NCI-H146 treated with DMSO at 0.1 percent for 48 hours (cell line): ENCODE measurements around the gene KDM4D.
"Not testable (repeated sequence)": the region's sequence is repeated elsewhere in the genome, so short reads cannot be mapped to it uniquely, and the experiment has no call there.

ENCODE experiments used
- DNase-seq: peaks from one replicate; lab custom pipeline; 2025; ENCODE audit not compliant: unreplicated experiment; lab: John Stamatoyannopoulos, UW

The KDM4D gene

DNA sequence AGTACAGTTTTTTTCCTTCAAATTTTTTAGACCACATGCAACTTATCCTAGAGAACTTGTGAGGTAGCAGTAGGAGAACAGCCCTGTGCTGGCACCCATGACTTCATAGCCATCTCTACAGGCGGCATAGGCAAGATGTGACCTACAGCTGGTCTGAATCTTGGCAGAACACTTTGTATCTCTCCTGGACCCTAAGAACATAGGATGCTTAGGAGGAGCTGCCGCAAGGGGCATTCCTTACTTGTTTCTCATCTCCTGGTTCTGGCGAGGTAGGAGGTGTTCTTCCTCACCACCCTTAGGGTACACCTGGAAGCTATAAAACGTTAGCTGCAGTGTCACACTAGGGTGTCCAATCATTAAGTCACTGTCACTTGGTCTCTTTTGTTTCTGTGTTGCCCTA, 16.5 kb upstream of the KDM4D start:
- no peak for DNase-seq

DNA sequence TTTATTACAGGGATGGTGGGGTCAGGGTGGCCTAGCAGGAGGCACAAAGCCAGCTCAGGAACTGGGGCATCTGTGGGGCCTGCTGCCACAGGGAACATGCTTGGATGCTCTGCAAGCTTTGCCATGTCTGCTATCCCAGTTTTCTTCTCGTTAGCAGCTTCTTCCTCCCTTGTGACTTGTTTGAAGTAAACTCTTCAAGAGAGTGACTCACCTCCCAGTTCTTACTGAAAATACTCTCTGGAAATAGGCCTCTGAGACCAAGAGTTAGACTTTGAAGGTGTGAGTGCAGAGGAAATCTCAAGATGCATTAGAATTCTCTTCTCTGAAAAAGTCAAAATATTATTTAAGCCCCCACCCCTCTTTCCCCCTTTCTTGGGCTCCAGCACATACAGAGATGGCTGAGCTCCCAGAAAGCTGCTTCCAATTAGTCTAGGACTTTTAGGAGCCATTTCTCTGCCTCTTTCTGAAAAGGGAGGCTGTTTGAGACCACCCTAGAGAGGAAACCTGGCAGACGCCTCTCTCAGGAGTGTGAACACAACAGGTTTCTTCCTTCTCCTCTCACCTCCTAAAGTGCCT, 15.3 kb upstream of the KDM4D start:
- no peak for DNase-seq

DNA sequence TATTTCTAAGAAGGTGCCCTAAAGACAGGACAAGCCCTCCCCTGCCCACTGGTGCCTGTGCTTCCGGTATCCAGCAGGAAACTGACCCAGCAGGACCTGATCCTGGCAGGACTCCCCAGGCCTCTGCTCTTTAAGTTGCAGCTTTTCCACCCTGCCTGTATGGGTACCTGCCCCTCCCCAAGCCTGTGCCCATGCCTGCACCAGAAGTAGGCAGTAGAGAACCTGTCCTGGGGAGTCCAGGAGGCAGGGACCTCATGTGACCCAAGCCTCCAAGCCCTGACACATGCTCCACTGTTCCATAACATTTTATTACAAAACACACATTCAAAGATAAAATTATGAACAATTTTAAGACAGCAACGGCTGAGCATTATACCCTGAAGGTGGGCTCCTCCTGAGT, 14.3 kb upstream of the KDM4D start:
- no peak for DNase-seq

DNA sequence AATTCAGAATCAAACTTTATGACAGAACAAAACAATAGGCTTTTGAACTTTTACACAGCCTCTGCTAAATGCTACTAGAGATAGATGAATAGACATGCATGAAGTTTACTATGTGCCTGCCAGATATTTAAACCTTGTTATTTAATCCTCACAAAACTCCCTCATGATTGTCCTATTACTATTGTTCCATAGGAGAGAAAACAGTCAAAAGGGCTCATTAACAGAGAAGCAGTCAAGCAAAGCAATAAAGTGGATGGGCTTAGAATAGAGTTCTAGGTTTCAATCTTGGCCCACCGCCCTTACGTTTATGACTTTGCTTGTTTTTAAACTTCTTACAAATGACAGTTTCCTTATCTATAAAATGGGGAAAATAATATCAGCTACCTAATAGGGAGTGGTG, 13.0 kb upstream of the KDM4D start:
- no peak for DNase-seq

DNA sequence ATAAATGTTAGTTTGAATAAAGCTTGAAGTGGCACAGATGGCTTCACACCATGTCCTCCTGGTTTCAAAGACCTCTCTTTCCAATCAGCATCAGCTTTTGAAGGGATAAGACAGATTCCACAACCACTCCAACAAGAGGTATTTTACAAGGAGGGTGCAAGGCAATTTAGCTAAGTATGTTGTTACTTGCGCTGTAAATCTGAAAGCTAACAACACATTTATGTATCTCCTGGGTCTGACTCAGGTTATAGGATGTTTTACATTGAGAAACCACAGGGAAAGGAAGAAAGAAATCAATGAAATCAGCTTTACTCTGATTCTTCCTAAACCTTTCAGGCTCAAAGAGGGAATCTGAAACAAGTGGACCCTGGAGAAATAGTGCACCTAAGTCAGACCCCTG, 12.3 kb upstream of the KDM4D start:
- no peak for DNase-seq

DNA sequence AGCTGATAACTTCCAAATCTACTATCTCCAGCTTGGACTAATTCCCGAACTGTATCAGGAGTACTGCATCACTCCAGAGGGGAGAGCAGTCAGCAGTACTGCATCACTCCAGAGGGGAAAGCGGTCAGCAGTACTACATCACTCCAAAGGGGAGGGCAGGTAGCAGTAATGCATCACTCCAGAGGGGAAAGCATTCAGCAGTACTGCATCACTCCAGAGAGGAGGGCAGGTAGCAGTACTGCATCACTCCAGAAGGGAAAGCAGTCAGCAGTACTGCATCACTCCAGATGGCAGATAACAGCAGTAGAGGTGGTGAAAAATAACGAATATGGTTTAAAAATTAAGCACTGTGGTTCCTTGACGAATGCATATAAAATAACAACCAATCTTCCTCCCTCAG, 8.6 kb upstream of the KDM4D start:
- no peak for DNase-seq

DNA sequence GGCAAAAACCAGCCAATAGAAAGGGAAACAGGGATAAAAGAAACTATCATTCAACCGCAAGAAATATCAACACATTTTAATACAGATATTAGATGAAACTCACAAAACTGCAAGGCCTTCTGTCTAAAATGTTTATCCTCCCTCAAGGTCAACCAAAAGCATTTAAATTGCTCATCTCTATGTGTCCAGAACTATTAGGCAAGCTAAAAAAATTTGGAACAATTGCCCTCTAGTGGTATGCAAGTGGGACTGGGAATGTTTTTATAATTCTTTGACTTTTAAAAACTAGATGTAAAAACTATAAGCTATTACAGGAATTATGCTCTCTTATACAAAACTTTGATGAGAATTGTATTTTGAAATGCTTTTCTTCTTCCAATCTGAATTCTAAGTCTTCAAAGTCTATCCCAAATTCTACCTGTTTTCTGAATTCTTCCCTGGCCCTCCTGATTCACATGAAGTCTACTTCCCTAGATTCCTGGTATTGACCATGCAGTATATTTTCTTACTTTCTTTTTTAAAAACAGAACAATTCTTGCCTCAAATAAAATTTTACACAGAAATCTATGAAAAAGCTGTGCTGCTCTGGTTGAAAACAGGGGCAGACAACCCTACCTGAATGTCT, 5.1 kb upstream of the KDM4D start:
- no peak for DNase-seq

DNA sequence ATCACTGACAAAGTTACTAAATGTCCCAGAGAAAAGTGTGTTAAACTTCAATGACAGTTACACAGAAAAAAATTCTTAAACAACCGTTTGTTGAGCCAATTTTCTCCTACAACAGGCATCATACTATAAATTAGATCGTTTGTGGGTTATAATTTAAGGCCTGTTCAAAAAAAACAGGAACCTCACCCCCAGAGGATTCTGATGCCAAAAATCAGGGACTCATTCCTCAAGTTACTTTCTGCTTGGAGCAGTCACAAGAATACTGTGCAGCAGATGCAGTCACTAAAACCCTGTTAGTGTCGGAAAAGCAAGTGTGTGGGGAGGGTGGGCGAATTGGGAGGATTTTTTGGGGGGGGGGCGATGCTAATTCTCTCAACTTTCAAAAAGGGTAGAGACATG, 810 bp upstream of the KDM4D start:
- no peak for DNase-seq

DNA sequence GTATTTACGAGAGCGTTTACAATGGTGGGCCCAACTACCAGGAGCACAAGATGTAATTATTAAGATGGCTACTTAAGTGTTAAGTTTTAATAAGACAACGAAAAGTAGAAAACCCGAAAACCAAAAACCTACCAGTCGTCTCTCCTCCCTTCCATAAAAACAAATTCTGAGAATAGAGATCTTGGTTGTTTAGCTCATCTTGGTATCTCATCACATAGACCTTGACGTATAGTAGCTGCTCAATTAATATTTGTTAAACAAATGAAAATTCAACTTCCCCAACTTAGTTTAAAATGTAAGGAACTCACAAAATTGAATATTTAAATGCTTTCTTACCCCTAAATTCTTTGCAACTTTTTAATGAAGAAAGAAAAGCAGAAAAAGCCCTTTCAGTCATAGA, 669 bp downstream of the KDM4D start:
- no peak for DNase-seq

DNA sequence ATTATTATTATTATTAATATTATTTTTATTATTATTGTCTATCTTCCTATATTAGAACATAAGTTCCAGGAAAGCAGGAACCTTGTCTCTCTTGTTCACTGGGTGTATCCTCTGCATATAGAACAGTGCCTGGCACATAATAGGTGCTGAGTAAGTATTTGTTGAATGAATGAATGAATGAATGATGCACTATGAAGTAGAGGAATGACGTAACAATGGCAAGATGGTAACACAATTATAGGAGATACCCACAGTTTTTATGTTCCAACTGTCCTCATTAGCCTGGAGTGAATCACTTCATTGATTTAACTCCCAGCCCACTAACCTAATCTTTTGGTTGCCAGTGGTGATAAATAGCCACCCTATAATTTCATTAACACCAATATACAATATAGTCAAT, 2.1 kb downstream of the KDM4D start:
- no peak for DNase-seq

DNA sequence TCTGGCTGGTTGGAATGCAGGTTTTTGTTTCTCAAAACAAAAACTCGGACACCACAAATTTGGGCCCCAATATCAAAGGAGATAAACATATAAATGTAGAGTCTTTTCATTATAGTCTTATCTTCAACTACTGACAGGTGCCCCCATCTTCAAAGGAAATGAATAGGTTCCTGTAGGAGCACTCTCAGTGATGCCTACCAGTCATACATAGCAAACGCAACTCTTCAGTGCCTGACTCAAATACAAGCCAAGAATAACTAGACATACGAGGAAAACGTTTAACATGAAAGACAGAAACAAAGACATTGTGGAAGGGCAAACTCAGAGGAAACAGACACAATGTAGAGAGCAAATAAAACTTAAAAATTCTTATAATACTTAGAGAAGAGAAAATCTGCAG, 13.9 kb downstream of the KDM4D start:
- no peak for DNase-seq

DNA sequence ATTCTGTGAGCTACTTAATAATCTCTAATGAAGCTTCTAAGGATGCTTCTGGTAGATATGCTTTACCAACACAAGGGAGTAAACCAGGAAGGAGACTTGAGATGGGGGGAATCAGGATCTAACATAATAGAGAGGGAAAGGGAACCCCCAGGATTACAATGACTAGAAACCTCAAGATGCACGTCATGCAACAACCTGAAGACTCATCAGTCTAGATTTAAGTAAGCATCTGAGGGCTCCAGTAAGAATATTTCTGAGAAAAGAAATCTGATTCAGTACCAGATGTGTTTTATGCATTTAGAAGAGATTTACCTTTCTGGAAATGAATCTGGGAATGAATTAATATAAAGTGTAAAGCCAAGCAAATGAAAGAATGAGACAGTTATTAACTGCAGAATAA, 15.2 kb downstream of the KDM4D start:
- no peak for DNase-seq

DNA sequence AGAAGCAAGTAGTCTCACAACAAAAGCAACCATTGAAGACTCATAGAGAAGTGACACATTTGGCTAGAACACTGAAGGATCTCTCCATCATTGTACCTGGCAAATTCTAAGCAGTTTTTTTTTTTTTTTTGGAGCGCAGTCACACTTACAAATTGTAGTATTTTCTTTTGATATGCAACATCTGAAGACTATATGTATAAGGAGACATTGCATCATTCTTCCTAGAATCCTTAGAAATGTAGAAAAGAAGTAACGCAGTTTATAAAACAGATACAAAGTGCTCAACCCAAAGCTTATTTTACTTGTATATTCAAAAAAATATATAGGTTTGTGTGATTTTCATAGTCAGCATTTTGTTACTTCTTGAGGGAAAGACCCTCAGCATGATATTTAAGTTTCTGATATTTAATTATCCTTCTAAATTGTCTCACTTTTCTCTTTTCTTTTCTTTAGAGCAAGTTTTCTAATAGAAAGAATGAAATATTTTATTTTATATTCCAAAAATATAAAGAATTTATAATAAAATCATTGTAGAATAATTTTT, 20.0 kb downstream of the KDM4D start:
- DNase-seq: no peak

DNA sequence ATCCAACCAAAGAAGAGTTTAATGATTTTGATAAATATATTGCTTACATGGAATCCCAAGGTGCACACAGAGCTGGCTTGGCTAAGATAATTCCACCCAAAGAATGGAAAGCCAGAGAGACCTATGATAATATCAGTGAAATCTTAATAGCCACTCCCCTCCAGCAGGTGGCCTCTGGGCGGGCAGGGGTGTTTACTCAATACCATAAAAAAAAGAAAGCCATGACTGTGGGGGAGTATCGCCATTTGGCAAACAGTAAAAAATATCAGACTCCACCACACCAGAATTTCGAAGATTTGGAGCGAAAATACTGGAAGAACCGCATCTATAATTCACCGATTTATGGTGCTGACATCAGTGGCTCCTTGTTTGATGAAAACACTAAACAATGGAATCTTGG, 23.9 kb downstream of the KDM4D start:
- DNase-seq: no peak

DNA sequence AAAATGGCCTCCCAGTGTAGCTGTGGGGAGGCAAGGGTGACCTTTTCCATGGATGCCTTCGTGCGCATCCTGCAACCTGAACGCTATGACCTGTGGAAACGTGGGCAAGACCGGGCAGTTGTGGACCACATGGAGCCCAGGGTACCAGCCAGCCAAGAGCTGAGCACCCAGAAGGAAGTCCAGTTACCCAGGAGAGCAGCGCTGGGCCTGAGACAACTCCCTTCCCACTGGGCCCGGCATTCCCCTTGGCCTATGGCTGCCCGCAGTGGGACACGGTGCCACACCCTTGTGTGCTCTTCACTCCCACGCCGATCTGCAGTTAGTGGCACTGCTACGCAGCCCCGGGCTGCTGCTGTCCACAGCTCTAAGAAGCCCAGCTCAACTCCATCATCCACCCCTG, 24.8 kb downstream of the KDM4D start:
- no peak for DNase-seq

DNA sequence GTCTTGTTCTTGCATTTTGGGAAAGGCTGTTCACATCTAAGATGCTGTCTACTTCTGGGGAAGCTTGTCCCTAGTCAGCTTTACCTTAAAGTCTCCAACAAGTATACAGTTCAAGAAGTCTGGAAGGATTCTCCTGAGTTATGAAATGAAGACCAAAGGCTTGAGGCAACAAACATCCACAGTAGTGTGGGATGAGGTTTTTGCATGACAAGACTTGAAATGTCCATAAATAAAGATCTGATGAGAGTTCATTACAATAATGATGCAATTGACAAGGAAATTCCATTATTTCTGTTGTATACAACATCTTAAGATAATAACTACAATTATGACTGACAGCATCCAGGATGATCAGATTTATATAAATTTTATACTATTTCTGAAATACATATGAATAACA, 30.2 kb downstream of the KDM4D start:
- DNase-seq: no peak

DNA sequence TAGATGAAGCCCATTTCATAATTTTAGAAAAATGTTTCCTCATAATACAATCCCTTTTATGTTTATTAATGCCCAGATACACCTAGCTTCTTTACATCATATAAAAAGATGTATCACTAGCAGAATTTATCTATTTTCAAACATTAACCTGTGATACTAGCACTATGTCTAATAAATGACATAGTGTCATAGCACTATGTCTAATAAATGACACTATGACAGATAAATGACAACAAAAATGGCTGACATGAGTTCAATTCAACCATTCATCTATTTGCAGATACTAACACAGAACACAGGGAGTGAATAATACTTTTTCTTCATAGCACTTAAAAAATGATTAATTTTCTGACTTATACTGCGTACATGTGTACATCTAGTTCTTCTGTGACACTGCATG, 32.1 kb downstream of the KDM4D start:
- DNase-seq: no peak

DNA sequence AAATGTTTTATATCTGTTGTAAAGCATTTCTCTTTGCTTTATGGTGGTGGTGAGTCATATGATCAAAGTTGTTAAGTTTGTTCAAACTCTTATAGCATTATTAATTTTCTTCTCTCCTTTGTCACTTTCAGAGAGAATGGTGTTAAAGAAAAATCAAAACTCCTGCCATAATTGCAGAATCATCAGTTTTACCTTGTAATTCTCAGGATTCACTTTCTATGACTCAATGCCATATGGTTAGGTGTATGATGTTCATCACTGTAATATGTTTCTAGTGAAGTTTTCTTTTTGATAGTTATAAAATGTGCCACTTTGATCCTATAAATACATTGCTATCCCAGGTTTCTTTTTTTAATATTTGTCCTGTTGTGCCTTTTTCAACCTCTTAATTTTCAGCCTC, 37.9 kb downstream of the KDM4D start:
- no peak for DNase-seq

DNA sequence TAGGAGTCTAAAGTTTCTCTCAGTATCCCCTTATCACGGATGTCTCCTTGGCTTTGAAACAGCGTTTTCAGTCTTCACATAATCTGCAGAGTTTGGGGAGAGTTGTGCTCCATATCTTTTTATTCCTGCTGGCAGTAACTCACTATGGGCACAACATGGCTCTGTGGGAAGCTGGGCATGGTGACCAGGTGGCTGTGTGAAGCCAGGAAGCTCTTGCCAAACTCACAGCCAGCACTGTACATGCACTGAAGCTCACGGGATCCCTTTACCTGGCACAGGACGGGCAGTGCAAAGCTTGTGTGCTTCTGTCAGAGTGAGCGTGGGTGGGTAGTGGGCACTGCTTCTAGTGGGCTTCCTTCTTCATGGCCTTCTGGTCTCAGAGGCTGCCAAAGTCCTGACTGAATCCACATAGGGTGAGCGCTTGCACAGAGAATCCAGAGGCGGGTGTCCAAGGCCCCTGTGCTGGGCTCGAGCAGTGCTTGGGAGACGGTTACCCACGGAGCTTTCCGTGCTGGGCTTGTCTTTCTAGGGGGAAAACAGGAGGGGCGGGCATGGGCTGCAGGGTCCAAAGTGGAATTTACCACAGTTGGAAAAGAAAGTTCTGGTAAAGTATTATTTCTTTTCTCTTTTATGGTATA, 40.8 kb downstream of the KDM4D start:
- no peak for DNase-seq

DNA sequence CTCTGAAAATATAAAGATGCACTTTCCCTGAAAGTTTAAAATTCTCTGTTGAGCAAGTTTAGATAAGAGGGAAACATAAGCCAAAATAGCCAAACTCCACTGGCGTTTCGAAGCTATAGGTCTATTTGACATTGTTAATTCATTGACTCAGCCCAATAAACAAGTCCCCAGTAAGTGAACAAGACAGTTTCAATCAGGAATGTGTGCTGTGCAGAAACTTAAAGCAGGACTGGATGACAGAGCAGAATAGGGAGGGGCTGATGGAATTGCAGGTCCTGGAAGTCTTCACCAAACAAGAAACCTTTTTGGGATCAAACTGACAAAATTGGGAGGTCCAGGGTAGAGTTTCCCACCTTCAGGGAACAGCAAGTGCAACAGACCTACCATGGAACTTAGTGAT, 42.6 kb downstream of the KDM4D start:
- DNase-seq: no peak

DNA sequence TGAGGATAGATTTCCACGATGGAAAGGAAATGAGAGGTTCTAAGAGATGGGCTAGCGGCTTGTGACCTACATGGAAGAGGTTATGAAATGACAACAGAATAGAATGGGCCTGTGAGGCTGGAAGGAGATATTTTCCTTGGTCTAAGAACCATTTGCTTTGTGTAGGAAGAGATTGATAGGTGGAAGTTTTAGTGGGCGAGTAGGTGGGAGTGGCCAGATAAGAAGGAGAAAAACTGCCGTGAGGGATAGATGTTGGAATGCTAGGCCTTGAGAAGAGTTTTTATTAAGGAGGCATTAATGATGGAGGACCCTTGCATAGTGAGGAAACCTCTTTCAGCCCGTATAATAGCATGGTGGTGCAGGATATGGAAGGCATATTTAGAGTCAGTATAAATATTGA, 48.0 kb downstream of the KDM4D start:
- DNase-seq: not testable (repeated sequence)

DNA sequence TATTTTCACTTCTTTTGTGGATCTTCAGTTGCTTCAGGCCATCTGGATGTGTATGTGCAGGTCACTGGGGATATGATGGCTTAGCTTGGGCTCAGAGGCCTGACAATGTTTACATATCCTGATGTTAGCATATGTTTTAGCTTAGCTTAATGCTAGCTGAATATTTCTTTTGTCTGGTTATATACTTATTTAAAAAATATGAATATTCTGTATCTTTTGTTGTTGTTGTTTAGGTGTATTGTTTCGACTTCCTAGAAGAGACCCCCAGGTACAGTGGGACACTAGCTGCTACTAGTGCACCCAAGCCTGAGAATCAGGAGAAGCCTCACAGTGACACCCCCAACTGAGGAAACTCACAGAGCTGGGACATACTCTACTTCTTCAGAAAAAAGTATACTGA, 51.4 kb downstream of the KDM4D start, which contains the start of gene KDM4E:
KDM4E (plus strand) TSS at position 301 of the 400 bp plus-strand sequence. CDS start 300 bp downstream, outside the sequence.
- DNase-seq: no peak

DNA sequence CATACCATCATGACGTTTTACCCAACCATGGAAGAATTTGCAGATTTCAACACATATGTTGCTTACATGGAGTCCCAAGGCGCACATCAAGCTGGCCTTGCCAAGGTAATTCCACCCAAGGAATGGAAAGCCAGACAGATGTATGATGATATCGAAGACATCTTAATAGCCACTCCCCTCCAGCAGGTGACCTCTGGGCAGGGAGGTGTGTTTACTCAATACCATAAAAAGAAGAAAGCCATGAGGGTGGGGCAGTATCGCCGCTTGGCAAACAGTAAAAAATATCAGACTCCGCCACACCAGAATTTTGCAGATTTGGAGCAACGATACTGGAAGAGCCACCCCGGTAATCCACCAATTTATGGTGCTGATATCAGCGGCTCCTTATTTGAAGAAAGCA, 52.1 kb downstream of the KDM4D start:
- DNase-seq: not testable (repeated sequence)
